GM18951 (cell line): ENCODE data around the gene IL11.

Experiments
- POLR2A ChIP-seq: IDR thresholded peaks from 4 replicates; pipeline ENCODE4 v1.6.1; 2011; ENCODE audit warnings: mild to moderate bottlenecking; ENCODE audit not compliant: insufficient read length, insufficient read depth; ENCODE audit errors: extremely low read depth
- in situ Hi-C: fragments of 300-500 bp; cut with MboI; formaldehyde crosslinking; loops from one replicate; pipeline ENCODE4 v1.12.0; 2022; ENCODE audit warnings: low sequenced_read_pairs, mixed read lengths, inconsistent platforms; ENCODE audit not compliant: unreplicated experiment

IL11 gene

DNA sequence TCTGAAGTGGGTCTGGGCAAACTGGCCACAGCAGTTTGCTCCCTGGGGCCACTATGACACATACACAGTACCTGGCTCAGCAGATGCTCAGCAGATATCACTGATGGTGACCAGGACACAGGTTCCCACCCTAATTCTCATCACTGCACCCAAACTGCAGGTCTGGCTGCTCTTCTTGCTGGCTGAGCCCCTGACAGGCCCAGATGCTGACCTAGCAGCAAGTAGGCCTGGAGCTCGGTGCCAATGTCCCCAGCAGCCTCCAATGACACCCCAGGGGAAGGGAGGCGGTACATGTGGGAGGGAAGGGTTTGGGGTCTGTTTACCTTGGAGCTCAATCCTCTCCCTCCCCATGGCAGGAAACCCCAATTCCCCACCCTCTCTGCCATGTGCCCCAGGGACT is 32.2 kb upstream of the IL11 start:
- TF ChIP-seq POLR2A = no peak
- in situ Hi-C loops = loop anchor here (25.0 kb wide), 1 partner anchor 515 kb away; no protein-coding TSS in a partner anchor

- in situ Hi-C loops = loop anchor here (25.0 kb wide), 1 partner anchor 514 kb away; no protein-coding TSS in a partner anchor
Observed at GRCh38 chr19:55401390-55401789, 31.1 kb upstream of the IL11 start.

GRCh38 chr19:55400281-55401087 is 30.2 kb upstream of the IL11 start:
- TF ChIP-seq POLR2A = peak; percentile 4

GRCh38 chr19:55398200-55398925 is 28.1 kb upstream of the IL11 start:
- no peak for TF ChIP-seq POLR2A
- in situ Hi-C loops = no loop called here

More at GRCh38 chr19:55400281-55401087, 30.2 kb upstream of the IL11 start:
- in situ Hi-C loops = loop anchor here (25.0 kb wide), 1 partner anchor 513 kb away; no protein-coding TSS in a partner anchor

- in situ Hi-C loops = no loop called here
- TF ChIP-seq POLR2A = no peak
Observed at GRCh38 chr19:55392820-55393761, 22.8 kb upstream of the IL11 start.

DNA sequence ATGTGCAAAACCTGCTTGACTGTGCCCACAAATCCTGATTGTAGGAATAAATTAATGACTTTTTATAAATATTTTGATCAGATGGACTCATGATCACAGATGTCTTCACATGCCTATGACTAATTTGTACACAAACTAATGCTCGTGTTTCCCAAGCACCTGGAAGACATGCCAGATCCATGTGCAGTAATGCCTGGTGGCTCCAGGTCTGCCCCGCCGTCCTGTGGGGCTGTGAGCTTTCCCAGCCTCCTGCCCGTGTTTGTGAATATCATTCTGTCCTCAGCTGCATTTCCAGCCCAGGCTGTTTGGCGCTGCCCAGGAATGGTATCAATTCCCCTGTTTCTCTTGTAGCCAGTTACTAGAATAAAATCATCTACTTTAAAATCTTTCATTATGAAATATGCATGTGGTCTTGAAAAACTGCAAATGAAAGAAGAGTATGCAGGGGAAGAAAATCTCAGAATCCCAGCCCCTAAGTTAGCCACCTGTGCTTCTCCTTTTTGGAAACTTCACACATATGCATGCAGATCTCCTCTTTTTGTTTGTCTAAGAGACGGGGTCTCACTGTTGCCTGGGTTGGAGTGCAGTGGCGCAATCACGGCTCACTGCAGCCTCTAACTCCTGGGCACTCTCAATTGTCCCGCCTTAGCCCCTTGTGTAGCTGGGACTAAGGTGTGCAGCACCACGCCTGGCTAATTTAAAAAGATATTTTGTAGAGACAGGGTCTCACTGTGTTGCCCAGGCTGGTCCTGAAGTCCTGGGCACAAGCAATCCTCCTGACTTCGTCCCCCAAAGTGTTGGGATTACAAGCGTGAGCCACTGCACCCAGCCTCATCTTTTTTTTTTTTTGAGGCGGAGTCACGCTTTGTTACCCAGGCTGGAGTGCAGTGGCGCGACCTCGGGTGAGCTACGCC is 21.7 kb upstream of the IL11 start:
- in situ Hi-C loops = no loop called here
- TF ChIP-seq POLR2A = peak; percentile 3

DNA sequence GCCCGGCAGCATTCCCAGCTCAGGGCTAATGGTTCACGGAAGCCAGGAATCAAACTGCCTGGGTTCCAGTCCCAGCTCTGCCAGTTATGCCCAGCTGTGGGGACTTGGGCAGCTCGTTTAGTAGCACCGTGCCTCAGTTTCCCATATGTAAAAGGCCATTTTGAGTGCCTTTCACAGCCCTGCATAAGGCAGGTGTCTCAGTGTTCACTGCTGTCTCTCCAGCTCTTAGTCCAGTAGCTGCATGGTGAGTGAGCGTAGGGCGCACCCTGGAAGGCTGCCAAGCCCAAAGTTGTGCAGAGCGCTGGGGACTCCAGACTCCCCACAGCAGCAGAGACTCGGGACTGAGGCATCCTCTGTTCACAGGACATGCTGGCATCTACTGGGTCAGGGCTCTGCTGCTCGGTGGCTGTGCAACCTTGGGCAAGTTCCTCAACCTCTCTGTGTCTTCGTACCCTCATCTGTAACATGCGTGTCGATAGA is 21.0 kb upstream of the IL11 start:
- in situ Hi-C loops = no loop called here
- TF ChIP-seq POLR2A = peak; percentile 46

DNA sequence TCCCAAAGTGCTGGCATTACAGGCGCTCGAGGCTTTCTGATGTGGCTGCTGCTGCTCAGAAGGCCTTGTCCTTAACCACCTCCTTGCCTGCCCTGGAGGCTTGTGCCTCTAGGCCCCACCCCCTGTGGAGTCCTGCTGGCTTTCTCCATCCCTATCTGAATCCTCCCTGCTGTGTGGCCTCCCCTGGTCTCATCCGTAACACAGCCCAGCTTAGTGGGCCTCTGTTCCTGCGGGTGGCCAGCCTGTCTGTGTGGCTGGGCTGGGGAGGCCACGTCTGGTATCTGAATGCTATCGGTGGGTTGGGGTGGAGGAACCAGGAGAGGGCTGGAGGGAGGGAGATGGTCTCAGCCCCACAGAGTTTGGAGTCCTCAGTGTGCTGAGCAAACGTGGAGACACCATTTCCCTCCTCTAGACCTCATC is 20.2 kb upstream of the IL11 start:
- no peak for TF ChIP-seq POLR2A
- in situ Hi-C loops = no loop called here

DNA sequence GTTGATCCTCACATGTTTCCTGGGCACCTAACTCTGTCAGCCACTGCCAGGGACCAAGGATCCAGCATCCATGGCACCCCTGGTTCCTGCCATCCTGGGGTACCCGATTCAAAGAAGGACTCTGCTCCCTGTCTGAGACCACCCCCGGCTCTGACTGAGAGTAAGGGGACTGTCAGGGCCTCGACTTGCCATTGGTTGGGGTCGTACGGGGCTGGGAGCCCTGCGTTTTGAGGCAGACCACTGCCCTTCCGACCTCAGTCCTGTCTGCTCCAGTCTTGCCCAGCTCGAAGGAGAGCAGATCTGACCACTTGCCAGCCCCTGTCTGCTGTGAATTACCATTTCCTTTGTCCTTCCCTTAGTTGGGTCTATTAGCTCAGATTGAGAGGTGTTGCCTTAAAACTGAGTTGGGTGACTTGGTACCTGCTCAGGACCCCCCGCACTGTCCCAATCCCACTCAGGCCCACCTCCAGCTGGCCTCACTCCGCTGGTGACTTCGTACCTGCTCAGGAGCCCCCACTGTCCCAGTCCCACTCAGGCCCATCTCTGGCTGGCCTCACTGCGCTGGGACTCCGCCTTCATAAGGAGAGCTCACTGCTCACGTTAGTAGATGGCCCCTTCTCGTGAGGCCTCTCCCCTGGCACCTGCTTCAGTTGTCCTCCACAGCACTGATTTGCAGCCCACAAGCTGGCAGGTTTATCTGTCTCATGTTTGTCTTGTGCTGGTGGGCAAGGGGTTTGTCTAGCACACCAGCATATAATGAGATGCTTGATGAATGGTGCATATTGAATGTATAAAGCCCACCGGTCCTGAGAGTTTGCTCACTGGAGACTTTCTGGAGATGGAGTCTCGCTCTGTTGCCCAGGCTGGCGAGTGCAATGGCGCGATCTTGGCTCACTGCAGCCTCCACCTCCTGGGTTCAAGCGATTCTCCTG is 19.4 kb upstream of the IL11 start:
- no peak for TF ChIP-seq POLR2A
- in situ Hi-C loops = no loop called here

- in situ Hi-C loops = no loop called here
- peak; percentile 31 for TF ChIP-seq POLR2A
Observed at GRCh38 chr19:55387736-55388497, 17.7 kb upstream of the IL11 start.
